DOHH2 (cell line): ENCODE data around the gene TAF1A.

ENCODE experiments used
- H3F3A ChIP-seq: fragments of 200-600 bp; sonication (generic), shearing (Covaris generic); 2 replicates; pipeline ENCODE4 v1.6.0; 2016; ENCODE audit warnings: antibody characterized with exemption, mild to moderate bottlenecking; ENCODE audit not compliant: control insufficient read depth, insufficient read depth
- H3K27ac ChIP-seq: fragments of 200-600 bp; sonication (generic); 2 replicates; pipeline ENCODE4 v1.5.1; 2014; ENCODE audit warnings: low read depth, mild to moderate bottlenecking, low read length, moderate library complexity
- H3K27me3 ChIP-seq: fragments of 200-600 bp; sonication (generic); 2 replicates; pipeline ENCODE4 v1.6.1; 2014; ENCODE audit warnings: mild to moderate bottlenecking, low read length, mixed read lengths; ENCODE audit not compliant: control insufficient read depth
- H3K36me3 ChIP-seq: fragments of 200-600 bp; sonication (generic); 2 replicates; pipeline ENCODE4 v1.6.1; 2014; ENCODE audit warnings: mild to moderate bottlenecking, low read length, moderate library complexity, mixed read lengths; ENCODE audit not compliant: control insufficient read depth
- H3K4me1 ChIP-seq: fragments of 200-600 bp; sonication (generic); 2 replicates; pipeline ENCODE4 v1.6.1; 2014; ENCODE audit warnings: mild to moderate bottlenecking, low read length, mixed read lengths; ENCODE audit not compliant: control insufficient read depth
- H3K4me2 ChIP-seq: fragments of 200-600 bp; sonication (generic); 2 replicates; pipeline ENCODE4 v1.6.0; 2014; ENCODE audit warnings: mild to moderate bottlenecking, low read length, moderate library complexity
- H3K4me3 ChIP-seq: fragments of 200-600 bp; sonication (generic); 2 replicates; pipeline ENCODE4 v1.5.1; 2014; ENCODE audit warnings: mild to moderate bottlenecking, low read length, mixed read lengths
- H3K79me2 ChIP-seq: fragments of 200-600 bp; sonication (generic); 2 replicates; pipeline ENCODE4 v1.6.1; 2014; ENCODE audit warnings: mild to moderate bottlenecking, low read length, mixed read lengths; ENCODE audit not compliant: control insufficient read depth
- H3K9me2 ChIP-seq: fragments of 200-600 bp; sonication (generic); replicated peaks from 2 replicates; pipeline ENCODE4 v1.6.1; 2014; ENCODE audit warnings: mild to moderate bottlenecking, low read length, mixed read lengths; ENCODE audit not compliant: control insufficient read depth
- H3K9me3 ChIP-seq: fragments of 200-600 bp; sonication (generic); 2 replicates; pipeline ENCODE4 v1.6.1; 2014; ENCODE audit warnings: antibody characterized with exemption, low read length, mixed read lengths; ENCODE audit not compliant: control insufficient read depth, insufficient read depth
- H4K20me1 ChIP-seq: fragments of 200-600 bp; sonication (generic); 2 replicates; pipeline ENCODE4 v1.6.0; 2014; ENCODE audit warnings: low read depth, mild to moderate bottlenecking, antibody characterized with exemption, low read length, moderate library complexity; ENCODE audit not compliant: control insufficient read depth, insufficient read depth
- CTCF ChIP-seq: fragments of 200-600 bp; sonication (generic); IDR thresholded peaks from one replicate; pipeline ENCODE4 v1.5.1; 2014; ENCODE audit warnings: antibody characterized with exemption, mild to moderate bottlenecking, low read depth, low read length; ENCODE audit not compliant: poor library complexity, severe bottlenecking
- EZH2phosphoT487 ChIP-seq: fragments of 200-600 bp; sonication (generic); IDR thresholded peaks from 2 replicates; pipeline ENCODE4 v1.6.1; 2017; ENCODE audit warnings: borderline replicate concordance, mild to moderate bottlenecking, antibody characterized with exemption, low read length, moderate library complexity, mixed read lengths

TAF1A gene

GRCh38 chr1:222555992-222556615 is 33.6 kb downstream of the TAF1A start:
- no peaks in the 10 kb centered on the region for H3F3A ChIP-seq
- H3K4me3 ChIP-seq: no peak overlapping the region
- H3K4me2 ChIP-seq: no peak overlapping the region
- H3K27ac ChIP-seq: no peak overlapping the region
- no peaks in the 10 kb centered on the region for H3K9me3 ChIP-seq
- H3K79me2 ChIP-seq: no peaks in the 10 kb centered on the region
- no peaks in the 10 kb centered on the region for H3K9me2 ChIP-seq
- peaks cover 41% of the 10 kb centered on the region for H3K36me3 ChIP-seq
- no peaks in the 10 kb centered on the region for H3K4me1 ChIP-seq
- TF ChIP-seq EZH2phosphoT487 (no peak), CTCF (no peak)
- no peaks in the 10 kb centered on the region for H3K27me3 ChIP-seq
- no peaks in the 10 kb centered on the region for H4K20me1 ChIP-seq

- no peak for TF ChIP-seq EZH2phosphoT487
- no peak for TF ChIP-seq CTCF
- H4K20me1 ChIP-seq: no peaks in the 10 kb centered on the region
- H3K36me3 ChIP-seq: peaks cover 24% of the 10 kb centered on the region
- no peaks in the 10 kb centered on the region for H3K9me2 ChIP-seq
- no peaks in the 10 kb centered on the region for H3K9me3 ChIP-seq
- H3K27ac ChIP-seq: no peak overlapping the region
- no peaks in the 10 kb centered on the region for H3K79me2 ChIP-seq
- H3K4me3 ChIP-seq: no peak overlapping the region
- no peaks in the 10 kb centered on the region for H3F3A ChIP-seq
- no peaks in the 10 kb centered on the region for H3K27me3 ChIP-seq
- H3K4me2 ChIP-seq: no peak overlapping the region
- no peaks in the 10 kb centered on the region for H3K4me1 ChIP-seq
Observed at GRCh38 chr1:222554177-222554576, 35.6 kb downstream of the TAF1A start.

- H4K20me1 ChIP-seq: no peaks in the 10 kb centered on the region
- H3K27ac ChIP-seq: no peak overlapping the region
- peaks cover 20% of the 10 kb centered on the region for H3K36me3 ChIP-seq
- H3F3A ChIP-seq: no peaks in the 10 kb centered on the region
- no peaks in the 10 kb centered on the region for H3K27me3 ChIP-seq
- TF ChIP-seq EZH2phosphoT487: no peak
- no peak for TF ChIP-seq CTCF
- H3K9me2 ChIP-seq: no peaks in the 10 kb centered on the region
- no peaks in the 10 kb centered on the region for H3K79me2 ChIP-seq
- no peak overlapping the region for H3K4me2 ChIP-seq
- no peaks in the 10 kb centered on the region for H3K9me3 ChIP-seq
- H3K4me1 ChIP-seq: no peaks in the 10 kb centered on the region
- H3K4me3 ChIP-seq: no peak overlapping the region
Observed at GRCh38 chr1:222552882-222553281, 36.9 kb downstream of the TAF1A start.
